ENCODE data around the gene DRC7.
"Not testable (repeated sequence)": the region's sequence is repeated elsewhere in the genome, so short reads cannot be mapped to it uniquely, and the experiment has no call there.

The DRC7 gene

GRCh38 chr16:57726433-57726947, 31.9 kb downstream of the DRC7 start:
- no peak for TF ChIP-seq CTCF (IDR thresholded peaks at IDR 0.05; ENCODE audit: low read depth, low read length)
- no peak for TF ChIP-seq EZH2phosphoT487 (IDR thresholded peaks at IDR 0.05; ENCODE audit: low read depth)
- Histone ChIP-seq H3K79me2 (ENCODE audit: low read length) (no peaks in the 10 kb centered on the region), H3K9ac (ENCODE audit: low read length) (no peak overlapping the region), H4K20me1 (ENCODE audit: insufficient read depth, low read length) (no peaks in the 10 kb centered on the region), H3K27me3 (ENCODE audit: low read depth, low read length) (no peaks in the 10 kb centered on the region), H3K4me1 (ENCODE audit: low read length) (peaks cover 6% of the 10 kb centered on the region; the same call in 1 of the 2 replicates), H3K27ac (ENCODE audit: low read length) (no peak overlapping the region), H2AFZ (ENCODE audit: low read depth, low read length) (no peak overlapping the region), H3K4me2 (ENCODE audit: low read length) (no peak overlapping the region), H3K9me3 (ENCODE audit: insufficient read depth, low read length) (no peaks in the 10 kb centered on the region), H3K36me3 (replicated peaks; ENCODE audit: low read depth, low read length) (no peaks in the 10 kb centered on the region), H3K4me3 (ENCODE audit: low read length) (no peak overlapping the region)

DNA sequence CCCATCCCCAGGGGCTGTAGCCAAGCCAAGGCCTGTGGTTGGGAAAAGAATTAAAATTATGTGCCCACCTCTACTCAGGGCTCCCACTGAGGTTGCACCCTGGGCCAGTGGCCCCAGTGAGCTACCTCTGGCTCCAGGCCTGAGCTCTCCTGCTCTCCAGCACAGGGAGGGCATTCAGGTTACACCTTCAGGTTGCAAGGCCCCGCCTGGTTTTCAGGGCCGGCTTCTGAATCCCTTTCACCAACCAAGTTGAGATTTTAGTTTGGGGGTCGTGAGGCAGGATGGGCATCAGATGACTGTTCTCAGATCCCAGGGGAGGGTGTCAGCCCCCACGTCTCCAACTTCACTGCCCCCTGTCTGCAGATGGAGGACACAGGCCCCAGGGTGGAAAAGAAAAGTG, 33.0 kb downstream of the DRC7 start:
- H3K79me2 ChIP-seq (ENCODE audit: low read length): no peaks in the 10 kb centered on the region
- no peak overlapping the region for H3K27ac ChIP-seq (ENCODE audit: low read length)
- H3K4me3 ChIP-seq (ENCODE audit: low read length): no peak overlapping the region
- no peak overlapping the region for H2AFZ ChIP-seq (ENCODE audit: low read depth, low read length)
- H3K9ac ChIP-seq (ENCODE audit: low read length): no peak overlapping the region
- peaks cover 6% of the 10 kb centered on the region; the same call in 1 of the 2 replicates for H3K4me1 ChIP-seq (ENCODE audit: low read length)
- H3K36me3 ChIP-seq (replicated peaks; ENCODE audit: low read depth, low read length): no peaks in the 10 kb centered on the region
- H3K27me3 ChIP-seq (ENCODE audit: low read depth, low read length): no peaks in the 10 kb centered on the region
- H3K4me2 ChIP-seq (ENCODE audit: low read length): no peak overlapping the region
- no peaks in the 10 kb centered on the region for H4K20me1 ChIP-seq (ENCODE audit: insufficient read depth, low read length)
- TF ChIP-seq EZH2phosphoT487 (IDR thresholded peaks at IDR 0.05; ENCODE audit: low read depth) (no peak), CTCF (IDR thresholded peaks at IDR 0.05; ENCODE audit: low read depth, low read length) (peak; percentile 9; the same call in 1 of the 2 replicates)
- no peaks in the 10 kb centered on the region for H3K9me3 ChIP-seq (ENCODE audit: insufficient read depth, low read length)

GRCh38 chr16:57728336-57729181, 34.0 kb downstream of the DRC7 start:
- no peak overlapping the region for H3K4me2 ChIP-seq (ENCODE audit: low read length)
- no peak for TF ChIP-seq CTCF (IDR thresholded peaks at IDR 0.05; ENCODE audit: low read depth, low read length)
- no peak for TF ChIP-seq EZH2phosphoT487 (IDR thresholded peaks at IDR 0.05; ENCODE audit: low read depth)
- H4K20me1 ChIP-seq (ENCODE audit: insufficient read depth, low read length): no peaks in the 10 kb centered on the region
- H3K9me3 ChIP-seq (ENCODE audit: insufficient read depth, low read length): no peaks in the 10 kb centered on the region
- H3K4me3 ChIP-seq (ENCODE audit: low read length): no peak overlapping the region
- H3K27ac ChIP-seq (ENCODE audit: low read length): no peak overlapping the region
- H2AFZ ChIP-seq (ENCODE audit: low read depth, low read length): no peak overlapping the region
- peaks cover 6% of the 10 kb centered on the region; the same call in 1 of the 2 replicates for H3K4me1 ChIP-seq (ENCODE audit: low read length)
- no peaks in the 10 kb centered on the region for H3K79me2 ChIP-seq (ENCODE audit: low read length)
- no peaks in the 10 kb centered on the region for H3K36me3 ChIP-seq (replicated peaks; ENCODE audit: low read depth, low read length)
- H3K27me3 ChIP-seq (ENCODE audit: low read depth, low read length): no peaks in the 10 kb centered on the region
- no peak overlapping the region for H3K9ac ChIP-seq (ENCODE audit: low read length)

DNA sequence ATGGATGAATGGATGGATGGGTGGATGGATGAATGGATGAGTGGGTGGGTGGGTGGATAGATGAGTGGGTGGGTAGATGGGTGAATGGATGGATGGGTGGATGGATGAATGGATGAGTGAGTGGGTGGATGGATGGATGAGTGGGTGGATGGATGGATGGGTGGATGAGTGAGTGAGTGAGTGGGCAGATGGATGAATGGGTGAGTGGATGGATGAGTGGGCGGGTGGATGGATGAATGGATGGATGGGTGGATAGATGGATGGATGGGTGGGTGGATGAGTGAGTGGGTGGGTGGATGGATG, 34.5 kb downstream of the DRC7 start:
- Histone ChIP-seq H4K20me1 (ENCODE audit: insufficient read depth, low read length) (no peaks in the 10 kb centered on the region), H3K36me3 (replicated peaks; ENCODE audit: low read depth, low read length) (no peaks in the 10 kb centered on the region), H3K9ac (ENCODE audit: low read length) (no peak overlapping the region), H3K79me2 (ENCODE audit: low read length) (no peaks in the 10 kb centered on the region), H3K9me3 (ENCODE audit: insufficient read depth, low read length) (no peaks in the 10 kb centered on the region), H3K4me2 (ENCODE audit: low read length) (no peak overlapping the region), H3K27me3 (ENCODE audit: low read depth, low read length) (no peaks in the 10 kb centered on the region), H2AFZ (ENCODE audit: low read depth, low read length) (no peak overlapping the region), H3K4me1 (ENCODE audit: low read length) (peaks cover 8% of the 10 kb centered on the region), H3K27ac (ENCODE audit: low read length) (no peak overlapping the region), H3K4me3 (ENCODE audit: low read length) (no peak overlapping the region)
- no peak for TF ChIP-seq CTCF (IDR thresholded peaks at IDR 0.05; ENCODE audit: low read depth, low read length)
- no peak for TF ChIP-seq EZH2phosphoT487 (IDR thresholded peaks at IDR 0.05; ENCODE audit: low read depth)

- not testable (repeated sequence) for H3K27ac ChIP-seq (ENCODE audit: low read length); H3K9ac ChIP-seq (ENCODE audit: low read length); H3K79me2 ChIP-seq (ENCODE audit: low read length); H3K9me3 ChIP-seq (ENCODE audit: insufficient read depth, low read length); H3K4me3 ChIP-seq (ENCODE audit: low read length); H3K27me3 ChIP-seq (ENCODE audit: low read depth, low read length); H4K20me1 ChIP-seq (ENCODE audit: insufficient read depth, low read length); H2AFZ ChIP-seq (ENCODE audit: low read depth, low read length); H3K4me2 ChIP-seq (ENCODE audit: low read length); H3K36me3 ChIP-seq (replicated peaks; ENCODE audit: low read depth, low read length)
- H3K4me1 ChIP-seq (ENCODE audit: low read length): peaks cover 11% of the 10 kb centered on the region
Observed at GRCh38 chr16:57729852-57730251, 35.2 kb downstream of the DRC7 start.

Data from OCI-LY3 (cell line).